Kasumi-1 (cell line): ENCODE results near the gene KLKB1.
"Not testable (repeated sequence)": the region's sequence is repeated elsewhere in the genome, so short reads cannot be mapped to it uniquely, and the experiment has no call there.

Experiments used
- DNase-seq, 2 experiments: peaks; one replicate each; lab custom pipeline; 2025; lab: John Stamatoyannopoulos, UW

KLKB1 gene

GRCh38 chr4:186265683-186266652 lies 38.7 kb downstream of the KLKB1 start, which contains the start of gene F11:
TSS of gene F11 (plus strand) at chr4:186266189. CDS start at chr4:186267137, 948 bp downstream.
- DNase-seq: no peak

GRCh38 chr4:186266729-186267456 lies 39.6 kb downstream of the KLKB1 start:
- DNase-seq: no peak

GRCh38 chr4:186271081-186271678 lies 43.9 kb downstream of the KLKB1 start:
- no peak for DNase-seq

GRCh38 chr4:186272699-186273391 lies 45.5 kb downstream of the KLKB1 start:
- no peak for DNase-seq

GRCh38 chr4:186273392-186273789 lies 46.1 kb downstream of the KLKB1 start:
- not testable (repeated sequence) for DNase-seq

GRCh38 chr4:186283311-186283710 lies 56.0 kb downstream of the KLKB1 start:
- DNase-seq: no peak

GRCh38 chr4:186285147-186285546 lies 57.8 kb downstream of the KLKB1 start:
- DNase-seq: no peak

GRCh38 chr4:186286581-186286980 lies 59.3 kb downstream of the KLKB1 start:
- no peak for DNase-seq

GRCh38 chr4:186291256-186291890 lies 64.1 kb downstream of the KLKB1 start:
- DNase-seq: no peak

GRCh38 chr4:186294160-186294559 lies 66.9 kb downstream of the KLKB1 start:
- no peak for DNase-seq

GRCh38 chr4:186296481-186296880 lies 69.2 kb downstream of the KLKB1 start:
- no peak for DNase-seq

- peak; percentile 59 to 65 for DNase-seq
Measured at GRCh38 chr4:186297013-186297645, 69.8 kb downstream of the KLKB1 start.

GRCh38 chr4:186298031-186298647 lies 70.8 kb downstream of the KLKB1 start:
- no peak for DNase-seq

- no peak for DNase-seq
Measured at GRCh38 chr4:186299291-186299690, 72.0 kb downstream of the KLKB1 start.

GRCh38 chr4:186300659-186301390 lies 73.5 kb downstream of the KLKB1 start:
- DNase-seq: no peak

- no peak for DNase-seq
Measured at GRCh38 chr4:186304216-186304615, 76.9 kb downstream of the KLKB1 start.

GRCh38 chr4:186304866-186305505 lies 77.7 kb downstream of the KLKB1 start:
- no peak for DNase-seq

GRCh38 chr4:186307497-186307896 lies 80.2 kb downstream of the KLKB1 start:
- no peak for DNase-seq

- no peak for DNase-seq
Measured at GRCh38 chr4:186307916-186308315, 80.6 kb downstream of the KLKB1 start.
